ENCODE measurements around the gene NOP16.

NOP16 gene

GRCh38 chr5:176359658-176360057 is 28.7 kb downstream of the NOP16 start:
- DNase-seq (ENCODE audit: low spot score) = no peak

- no peak for DNase-seq (ENCODE audit: low spot score)
Measured at GRCh38 chr5:176356179-176356566, 32.2 kb downstream of the NOP16 start.

GRCh38 chr5:176355400-176356178 is 32.8 kb downstream of the NOP16 start:
- no peak for DNase-seq (ENCODE audit: low spot score)

- DNase-seq (ENCODE audit: low spot score) = no peak
Measured at GRCh38 chr5:176353533-176353932, 34.9 kb downstream of the NOP16 start.

GRCh38 chr5:176352116-176352878 is 36.1 kb downstream of the NOP16 start:
- DNase-seq (ENCODE audit: low spot score) = no peak

GRCh38 chr5:176350416-176350815 is 38.0 kb downstream of the NOP16 start:
- no peak for DNase-seq (ENCODE audit: low spot score)

- no peak for DNase-seq (ENCODE audit: low spot score)
Measured at GRCh38 chr5:176342766-176343458, 45.5 kb downstream of the NOP16 start.

GRCh38 chr5:176342158-176342483 is 46.3 kb downstream of the NOP16 start:
- DNase-seq (ENCODE audit: low spot score) = no peak

- no peak for DNase-seq (ENCODE audit: low spot score)
Measured at GRCh38 chr5:176341325-176342157, 46.9 kb downstream of the NOP16 start.

- DNase-seq (ENCODE audit: low spot score) = no peak
Measured at GRCh38 chr5:176339304-176339703, 49.1 kb downstream of the NOP16 start.

- no peak for DNase-seq (ENCODE audit: low spot score)
Measured at GRCh38 chr5:176337913-176338312, 50.5 kb downstream of the NOP16 start.

GRCh38 chr5:176334031-176334770 is 54.2 kb downstream of the NOP16 start:
- DNase-seq (ENCODE audit: low spot score) = no peak
